ENCODE data around the gene GP9. TPM values are rescaled to one million over a fixed set of nuclear protein-coding genes. Genes with fewer than 3 reads are reported as not detected.

The GP9 gene
- total and polyA plus RNA-seq, 9 of the 15 experiments (the other 6 are each of a cell fraction or from before 2014, with no cell fraction given) = not detected

DNA sequence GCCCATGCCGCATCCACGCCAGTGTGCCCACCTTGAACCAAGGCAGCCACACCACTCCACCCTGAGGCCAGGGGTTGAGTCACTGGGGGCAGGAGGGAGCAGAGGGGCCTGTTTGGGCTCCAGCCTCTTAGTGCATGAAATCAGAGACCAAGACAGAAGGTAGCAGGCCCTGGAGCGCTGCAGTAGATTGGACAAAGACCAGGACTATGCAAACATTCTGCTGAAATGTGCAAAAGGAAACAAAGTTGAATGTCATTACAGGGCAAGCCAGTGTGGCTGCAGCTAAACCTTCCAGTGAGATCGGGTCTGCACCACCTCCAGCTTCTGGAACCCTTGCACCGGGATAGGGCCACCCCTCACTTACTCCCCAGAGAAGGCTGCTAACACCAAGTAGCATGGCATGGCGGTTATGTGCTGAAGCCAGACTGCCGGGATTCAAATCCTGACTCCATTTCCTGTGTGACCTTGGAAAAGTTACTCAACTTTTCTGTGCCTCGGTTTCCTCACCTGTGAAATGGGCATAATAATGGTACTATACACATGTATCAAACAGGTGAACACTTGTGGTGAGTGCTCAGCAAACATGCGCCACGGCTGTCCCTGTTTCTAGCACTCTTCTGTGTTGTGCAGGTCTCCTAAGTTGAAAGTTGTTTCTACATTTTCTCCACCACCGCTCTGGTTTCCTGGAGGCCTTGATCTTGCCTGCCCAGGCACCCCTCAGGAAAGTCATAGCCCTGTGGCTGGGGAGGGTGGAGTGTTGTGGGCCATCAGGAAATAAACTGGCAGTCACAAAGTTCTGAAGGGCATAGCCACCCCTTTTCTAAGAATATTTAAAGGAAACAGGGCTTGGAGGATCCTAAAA is 25.0 kb upstream of the GP9 start:
- intact Hi-C loops (cut with micrococcal nuclease) = no loop called here
- H4K20me1 ChIP-seq (replicated peaks; ENCODE audit: control insufficient read depth, insufficient read depth, low read length) = no peaks in the 10 kb centered on the region

More for the DNA sequence above, 25.0 kb upstream of the GP9 start:
- Histone ChIP-seq H3K9me3 (replicated peaks; ENCODE audit: control insufficient read depth, insufficient read depth, low read depth, low read length) (no peaks in the 10 kb centered on the region), H3K36me3 (ENCODE audit: control insufficient read depth, insufficient read depth, low read length) (no peaks in the 10 kb centered on the region), H3K4me1 (replicated peaks in 1 of 2; ENCODE audit: control insufficient read depth in 2 of 2, insufficient read depth in 2 of 2, low read length in 2 of 2) (peaks cover 0 to 13% of the 10 kb centered on the region in 2 experiments; a peak in 2 of 5 replicates), H3K4me3 (no peak overlapping the region), H3K9me1 (ENCODE audit: control insufficient read depth, insufficient read depth, low read length) (no peaks in the 10 kb centered on the region), H3K27ac (ENCODE audit: extremely low read depth, low read depth, low read length) (no peak overlapping the region), H2AFZ (ENCODE audit: low read depth, low read length) (no peak overlapping the region), H3K27me3 (ENCODE audit: control insufficient read depth in 2 of 2, insufficient read depth in 2 of 2, low read length in 2 of 2) (peaks cover 0 to 9% of the 10 kb centered on the region in 2 experiments; a peak in 2 of 5 replicates), H3K79me2 (ENCODE audit: control insufficient read depth, insufficient read depth, low read length) (no peaks in the 10 kb centered on the region), H3K4me2 (ENCODE audit: insufficient read depth, low read length) (no peak overlapping the region), H3K9ac (ENCODE audit: insufficient read depth in 1 of 2, low read depth in 2 of 2, low read length in 2 of 2) (peak overlapping the region in 1 of 2 experiments; percentile 17; a peak in 2 of 4 replicates)
- TF ChIP-seq KDM1A (IDR thresholded peaks at IDR 0.05) (peak in 1 of 2 experiments; percentile 37; a peak in 1 of 4 replicates), RBM25 (IDR thresholded peaks at IDR 0.05; ENCODE audit: low read depth, low read length, severe bottlenecking) (peak; percentile 49), BCOR (IDR thresholded peaks at IDR 0.05) (peak; percentile 58; the same call in 1 of the 2 replicates), ILF3 (IDR thresholded peaks at IDR 0.05; ENCODE audit: borderline replicate concordance) (no peak)
- WGBS (ENCODE audit: insufficient coverage, low coverage, missing lambda C conversion rate) = 30% methylated on average over 11 of the region's 11 CpGs
- CTCF ChIA-PET (ENCODE audit: low intra/inter-chr PET ratio) = no interaction called here
- no TSS peak for BruUV-seq (replicated peaks)
- in situ Hi-C loops (cut with MboI) = no loop called here
- no peak for DNase-seq (ENCODE audit: extremely low read depth in 1 of 4, low spot score in 3 of 4)
- FAIRE-seq = no peak
- POLR2A ChIA-PET = interaction anchor here (0.6 kb wide), 1 partner anchor 627 kb away, joined by 4 read pairs; no protein-coding TSS in a partner anchor
- no peak for ATAC-seq
